Measurements from ENCODE around the gene RAB11FIP3.
A peak's percentile ranks its signal among the peaks of the same experiment; 100 is the strongest.
"Not testable (repeated sequence)": the region's sequence is repeated elsewhere in the genome, so short reads cannot be mapped to it uniquely, and the experiment has no call there.

RAB11FIP3 gene

DNA sequence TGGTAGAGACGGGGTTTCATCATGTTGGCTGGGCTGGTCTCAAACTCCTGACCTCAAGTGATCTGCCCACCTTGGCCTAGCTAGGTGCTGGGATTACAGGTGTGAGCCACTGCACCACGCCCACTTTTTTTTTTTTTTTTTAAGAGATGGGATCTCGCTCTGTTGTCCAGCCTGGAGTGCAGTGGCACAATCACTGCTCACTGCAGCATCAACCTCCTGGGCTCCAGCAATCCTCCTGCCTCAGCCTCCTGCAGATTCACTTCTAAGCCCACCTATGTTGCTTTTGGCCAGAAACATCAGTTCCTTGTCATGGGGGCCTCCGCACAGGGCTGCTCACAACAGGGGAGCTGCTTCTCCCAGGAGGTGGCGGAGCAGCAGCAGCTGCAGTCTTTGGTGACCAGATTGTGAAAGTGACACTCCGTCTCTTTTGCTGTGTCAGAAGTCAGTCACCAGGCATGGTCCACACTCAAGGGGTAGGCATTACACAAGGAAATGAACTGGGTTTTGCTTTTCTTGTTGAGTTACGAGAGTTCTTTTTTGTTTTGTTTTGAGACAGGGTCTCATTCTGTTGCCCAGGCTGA lies 32.9 kb upstream of the RAB11FIP3 start:
- no peak for DNase-seq (ENCODE audit: low read depth)

DNA sequence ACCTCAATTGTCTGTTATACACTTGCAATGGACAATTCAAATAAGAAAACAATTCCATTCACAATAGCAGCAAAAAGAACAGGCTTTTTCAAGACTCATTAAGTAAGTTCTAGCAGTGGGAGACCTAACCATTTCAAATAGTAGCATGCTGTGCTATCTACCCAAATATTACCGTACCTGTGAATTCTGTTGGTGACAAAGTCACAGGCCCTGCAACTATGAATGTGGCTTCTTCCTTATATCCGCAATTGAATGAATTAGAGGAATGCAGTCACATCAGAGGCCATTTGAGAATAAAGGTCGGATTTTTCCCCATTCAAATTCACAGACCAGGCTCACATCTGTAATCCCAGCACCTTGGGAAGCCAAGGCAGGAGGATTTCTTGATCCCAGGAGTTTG lies 29.2 kb upstream of the RAB11FIP3 start:
- no peak for DNase-seq (ENCODE audit: low read depth)

DNA sequence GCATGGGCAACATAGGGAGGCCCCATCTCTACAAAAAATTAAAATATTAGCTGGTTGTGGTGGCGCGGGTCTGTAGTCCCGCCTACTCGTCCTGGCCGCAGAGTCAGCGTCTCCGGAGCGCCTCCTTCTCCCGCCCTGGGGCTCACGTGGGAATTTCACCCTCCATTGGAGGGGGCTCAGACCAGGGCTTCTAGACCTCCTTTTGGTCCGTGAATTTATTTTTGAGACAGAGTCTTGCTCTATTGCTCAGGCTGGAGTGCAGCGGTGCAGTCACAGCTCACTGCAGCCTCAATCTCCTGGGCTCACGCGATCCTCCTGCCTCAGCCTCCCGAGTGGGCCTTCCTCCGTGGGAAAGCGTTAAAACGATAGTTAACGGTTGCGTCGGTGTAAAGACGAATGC lies 28.8 kb upstream of the RAB11FIP3 start:
- DNase-seq (ENCODE audit: low read depth) = no peak

DNA sequence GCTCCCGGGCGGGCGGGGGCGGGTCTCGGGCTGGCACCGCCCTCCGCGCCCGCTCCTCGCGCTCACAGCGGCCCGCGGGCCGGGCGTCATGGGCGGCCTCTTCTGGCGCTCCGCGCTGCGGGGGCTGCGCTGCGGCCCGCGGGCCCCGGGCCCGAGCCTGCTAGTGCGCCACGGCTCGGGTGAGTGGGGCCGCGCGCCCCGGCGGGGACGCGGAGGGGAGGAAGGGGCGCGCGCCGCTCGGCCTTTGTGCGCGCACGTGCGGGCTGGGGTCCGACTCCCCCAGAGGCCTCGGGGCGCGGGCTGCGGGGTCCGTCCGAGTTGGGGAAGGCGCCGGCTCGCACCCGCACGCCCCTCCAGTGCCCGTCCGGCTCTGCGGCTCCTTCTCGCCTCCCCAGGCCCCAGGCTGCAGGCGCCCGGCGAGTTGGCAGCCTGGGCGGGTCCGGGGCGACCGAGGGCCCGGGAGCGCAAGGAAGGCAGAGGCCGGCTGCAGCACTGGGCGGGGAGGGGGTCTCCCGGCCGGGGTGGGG lies 28.3 kb upstream of the RAB11FIP3 start, which contains the start of gene NME4:
Gene NME4 (plus strand): TSS at position 65 of the 527 bp plus-strand sequence. CDS start 24 bp downstream, at position 89.
- DNase-seq (ENCODE audit: low read depth) = no peak

DNA sequence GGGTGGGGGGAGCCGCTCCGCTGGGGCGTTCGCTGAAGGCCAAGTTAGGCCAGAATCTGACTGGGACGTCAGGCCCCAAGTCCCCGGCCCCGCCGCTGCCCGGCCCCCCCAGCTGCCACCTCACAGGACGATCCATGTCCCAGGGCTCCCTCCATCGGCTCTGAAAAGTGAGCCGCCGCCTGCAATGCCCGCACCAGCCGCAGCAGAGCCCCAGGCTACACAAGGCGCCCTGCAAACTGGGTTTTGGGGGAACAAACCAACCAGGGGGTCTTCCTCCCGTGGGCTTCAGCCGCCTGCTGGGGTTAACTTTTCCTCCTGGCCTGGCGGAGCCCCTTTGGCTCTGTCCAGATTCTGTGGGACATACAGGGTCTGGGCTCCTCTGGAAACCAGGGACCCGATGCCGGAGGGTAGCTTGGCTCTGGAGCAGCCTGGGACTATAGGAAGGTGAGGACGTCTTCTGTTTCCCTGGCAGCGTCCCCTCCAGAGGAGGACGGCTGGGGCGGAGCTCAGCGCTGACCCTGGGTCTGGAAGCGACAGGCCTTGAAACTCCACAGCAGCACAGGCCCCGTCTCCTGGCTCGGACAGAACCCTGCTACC lies 27.6 kb upstream of the RAB11FIP3 start:
- DNase-seq (ENCODE audit: low read depth) = peak; percentile 47

DNA sequence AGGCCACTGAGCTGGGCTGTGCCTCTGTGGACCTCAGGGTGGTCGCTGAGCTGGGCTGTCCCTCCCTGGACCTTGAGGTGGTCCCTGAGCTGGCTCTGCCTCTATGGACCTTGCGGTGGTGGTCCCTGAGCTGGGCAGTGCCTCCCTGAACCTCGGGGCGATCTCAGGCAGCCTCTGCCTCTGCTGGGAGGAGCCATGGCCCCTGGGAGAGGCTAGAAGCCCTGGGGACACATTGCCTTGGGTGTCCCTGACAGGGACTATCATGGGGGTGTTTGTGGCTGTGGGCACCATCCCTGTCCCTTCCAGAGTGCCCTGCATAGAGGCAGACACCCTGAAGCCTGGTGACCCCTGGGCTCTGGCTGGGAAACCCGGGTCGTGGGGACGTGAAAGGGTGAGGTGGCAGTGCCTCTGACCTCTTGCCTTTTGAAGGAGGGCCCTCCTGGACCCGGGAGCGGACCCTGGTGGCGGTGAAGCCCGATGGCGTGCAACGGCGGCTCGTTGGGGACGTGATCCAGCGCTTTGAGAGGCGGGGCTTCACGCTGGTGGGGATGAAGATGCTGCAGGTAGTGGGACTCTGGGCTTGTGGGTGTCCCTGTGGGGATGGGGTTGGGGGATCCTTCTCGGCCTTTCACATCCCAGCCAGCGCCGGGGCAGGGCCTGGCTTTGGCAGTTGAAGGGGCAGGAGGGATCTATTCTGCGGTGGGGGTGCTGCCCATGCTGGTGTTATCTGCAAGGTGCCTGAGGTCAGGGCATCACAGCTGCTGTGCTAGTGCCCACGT lies 26.7 kb upstream of the RAB11FIP3 start:
- no peak for DNase-seq (ENCODE audit: low read depth)

DNA sequence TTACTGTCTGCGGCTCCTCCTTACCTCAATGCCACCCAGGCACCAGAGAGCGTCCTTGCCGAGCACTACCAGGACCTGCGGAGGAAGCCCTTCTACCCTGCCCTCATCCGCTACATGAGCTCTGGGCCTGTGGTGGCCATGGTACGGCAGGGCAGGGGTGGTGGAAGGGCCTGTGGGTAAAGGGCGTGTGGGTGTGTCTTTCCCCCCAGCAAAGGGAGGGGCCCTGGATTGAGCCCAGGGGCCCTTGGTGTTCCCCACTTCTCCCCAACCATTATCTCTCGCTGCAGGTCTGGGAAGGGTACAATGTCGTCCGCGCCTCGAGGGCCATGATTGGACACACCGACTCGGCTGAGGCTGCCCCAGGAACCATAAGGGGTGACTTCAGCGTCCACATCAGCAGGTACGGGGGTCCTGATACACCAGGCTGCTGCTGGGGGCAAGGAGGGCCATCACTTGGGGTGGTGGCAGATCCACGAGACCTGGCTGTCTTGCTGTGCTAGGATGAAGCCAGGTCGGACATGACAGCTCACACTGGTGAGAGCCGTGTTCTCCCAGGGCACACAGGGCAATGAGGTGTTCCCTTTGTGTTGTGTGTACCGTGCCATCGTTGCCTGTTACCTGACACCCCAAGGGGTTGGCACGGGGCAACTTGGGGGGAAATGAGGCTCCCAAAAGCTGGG lies 26.0 kb upstream of the RAB11FIP3 start:
- no peak for DNase-seq (ENCODE audit: low read depth)

DNA sequence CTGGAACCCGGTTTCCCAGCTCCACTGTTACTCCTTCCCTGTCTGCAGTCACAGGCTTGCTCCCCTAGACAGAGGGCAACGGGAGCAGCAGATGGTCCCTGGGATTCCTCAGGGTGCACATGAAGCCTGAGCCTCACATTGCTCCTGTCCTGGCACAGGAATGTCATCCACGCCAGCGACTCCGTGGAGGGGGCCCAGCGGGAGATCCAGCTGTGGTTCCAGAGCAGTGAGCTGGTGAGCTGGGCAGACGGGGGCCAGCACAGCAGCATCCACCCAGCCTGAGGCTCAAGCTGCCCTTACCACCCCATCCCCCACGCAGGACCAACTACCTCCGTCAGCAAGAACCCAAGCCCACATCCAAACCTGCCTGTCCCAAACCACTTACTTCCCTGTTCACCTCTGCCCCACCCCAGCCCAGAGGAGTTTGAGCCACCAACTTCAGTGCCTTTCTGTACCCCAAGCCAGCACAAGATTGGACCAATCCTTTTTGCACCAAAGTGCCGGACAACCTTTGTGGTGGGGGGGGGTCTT lies 25.3 kb upstream of the RAB11FIP3 start:
- DNase-seq (ENCODE audit: low read depth) = no peak

DNA sequence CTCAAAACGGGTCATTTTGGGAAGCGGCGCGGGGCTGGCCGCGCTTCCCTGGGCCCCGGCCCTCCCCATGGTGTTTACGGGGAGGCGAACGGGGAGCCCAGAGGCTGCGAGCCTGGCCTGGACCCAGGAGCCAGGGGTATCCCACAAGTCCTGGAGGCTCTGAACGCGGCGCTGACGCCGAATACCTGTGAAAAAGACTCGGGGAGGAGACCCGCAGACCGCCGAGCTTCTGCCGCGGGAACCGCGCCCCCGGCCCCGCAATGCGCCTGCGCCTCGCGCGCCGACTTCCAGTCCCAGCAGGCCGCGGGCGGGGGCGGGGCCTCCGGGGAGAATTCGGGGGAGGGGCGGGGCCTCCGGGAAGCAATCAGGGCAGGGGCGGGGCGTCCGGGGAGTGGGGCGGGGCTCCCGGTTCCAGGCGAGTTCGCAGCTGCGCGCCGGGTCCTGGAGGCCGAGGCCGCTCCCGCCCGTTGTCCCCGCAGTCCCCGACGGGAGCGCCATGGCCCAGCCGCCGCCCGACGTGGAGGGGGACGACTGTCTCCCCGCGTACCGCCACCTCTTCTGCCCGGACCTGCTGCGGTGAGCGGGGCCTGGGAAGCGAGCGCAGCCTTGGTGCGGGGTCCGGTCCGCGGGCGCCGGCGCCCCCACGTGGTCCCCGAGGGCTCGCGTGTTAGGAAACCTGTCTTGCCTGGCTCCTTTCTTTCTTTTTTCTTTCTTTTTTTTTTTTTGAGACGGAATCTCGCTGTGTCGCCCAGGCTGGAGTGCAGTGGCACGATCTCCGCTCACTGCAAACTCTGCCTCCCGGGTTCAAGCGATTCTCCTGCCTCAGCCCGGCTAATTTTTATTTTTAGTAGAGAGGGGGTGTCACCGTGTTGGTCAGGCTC lies 23.7 kb upstream of the RAB11FIP3 start, which contains the start of gene DECR2:
Gene DECR2 (plus strand): TSS at position 418 of the 881 bp plus-strand sequence. CDS start 79 bp downstream, at position 497.
- peak; percentile 77 for DNase-seq (ENCODE audit: low read depth)

DNA sequence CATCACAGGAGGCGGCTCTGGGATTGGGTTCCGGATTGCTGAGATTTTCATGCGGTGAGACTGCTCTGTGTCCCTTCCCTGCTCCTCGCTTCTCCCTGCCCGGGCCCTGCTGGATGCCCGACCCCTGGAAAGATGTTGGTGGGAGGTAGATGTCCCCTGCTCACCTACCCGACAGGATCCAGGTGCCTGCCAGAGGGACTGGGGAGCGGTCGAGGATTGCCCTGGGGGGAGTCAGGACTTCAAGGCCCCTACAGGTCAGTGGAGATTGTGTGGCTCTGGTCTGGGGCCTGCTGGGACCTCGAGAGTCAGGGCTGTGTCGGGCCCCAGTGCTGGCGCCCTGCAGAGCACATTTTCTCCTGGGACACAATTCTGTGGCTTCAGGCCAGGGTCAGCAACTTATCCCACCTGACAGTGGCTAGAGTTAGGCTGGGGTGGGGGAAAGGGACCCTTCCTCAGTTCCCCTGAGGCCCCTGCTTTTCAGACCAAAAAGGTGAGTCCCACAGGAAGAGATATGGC lies 20.4 kb upstream of the RAB11FIP3 start:
- no peak for DNase-seq (ENCODE audit: low read depth)

DNA sequence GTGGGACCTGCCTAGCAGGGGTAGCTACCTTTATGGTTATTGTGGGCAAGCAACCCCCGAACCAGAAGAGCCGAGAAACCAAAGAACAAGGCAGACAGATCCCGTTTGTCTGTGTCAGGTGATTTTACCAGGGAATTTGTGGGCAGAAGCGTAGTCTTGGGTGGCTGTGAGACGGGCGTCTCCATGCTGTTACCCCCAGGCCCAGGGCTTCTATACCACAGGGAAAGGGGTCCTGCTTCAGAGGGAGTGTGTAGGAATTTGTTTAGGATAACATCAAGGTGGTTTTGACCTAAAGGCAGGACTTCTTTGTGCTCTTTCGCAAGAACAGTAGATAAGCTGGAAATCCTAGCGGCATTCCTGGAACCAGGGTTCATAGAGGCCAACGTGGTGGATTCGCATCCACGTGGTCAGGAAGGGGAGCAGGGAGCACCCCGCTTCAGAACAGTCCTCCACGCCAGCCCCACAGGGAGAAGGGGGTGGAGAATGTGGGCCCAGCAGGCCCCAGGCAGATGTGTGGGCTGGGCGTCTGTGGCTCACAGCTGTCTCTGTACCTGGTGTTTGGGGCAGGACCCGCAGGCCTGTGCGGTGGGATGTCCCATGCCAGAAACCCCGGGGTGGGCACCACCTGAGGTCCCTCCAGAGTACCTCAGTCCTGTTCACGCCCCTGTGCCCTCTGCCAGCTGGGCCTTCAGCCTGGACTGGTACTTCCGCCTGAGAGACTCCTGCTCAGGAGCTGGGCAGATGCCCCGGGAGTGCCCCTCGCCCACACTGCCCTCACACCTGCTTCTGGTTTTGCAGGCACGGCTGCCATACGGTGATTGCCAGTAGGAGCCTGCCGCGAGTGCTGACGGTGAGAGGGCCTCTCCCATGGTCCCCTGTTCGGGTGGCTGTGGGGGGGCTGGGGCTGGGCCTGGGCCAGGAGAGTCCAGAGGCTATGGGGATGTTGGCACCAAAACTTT lies 19.6 kb upstream of the RAB11FIP3 start:
- DNase-seq (ENCODE audit: low read depth) = no peak

DNA sequence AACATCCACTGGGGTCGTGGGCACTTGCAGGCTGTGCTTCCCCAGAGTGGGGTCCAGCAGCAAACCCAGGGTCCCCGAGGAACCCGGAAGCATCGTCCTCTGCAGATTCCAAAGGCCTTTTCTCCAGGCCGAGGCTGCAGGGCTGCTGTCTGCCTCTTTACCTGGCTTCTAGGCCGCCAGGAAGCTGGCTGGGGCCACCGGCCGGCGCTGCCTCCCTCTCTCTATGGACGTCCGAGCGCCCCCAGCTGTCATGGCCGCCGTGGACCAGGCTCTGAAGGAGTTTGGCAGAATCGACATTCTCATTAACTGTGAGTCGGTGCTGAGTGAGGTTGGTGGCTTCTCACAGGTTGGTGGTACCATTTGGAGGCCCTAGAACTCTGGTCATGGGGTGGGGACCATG lies 18.2 kb upstream of the RAB11FIP3 start:
- no peak for DNase-seq (ENCODE audit: low read depth)

DNA sequence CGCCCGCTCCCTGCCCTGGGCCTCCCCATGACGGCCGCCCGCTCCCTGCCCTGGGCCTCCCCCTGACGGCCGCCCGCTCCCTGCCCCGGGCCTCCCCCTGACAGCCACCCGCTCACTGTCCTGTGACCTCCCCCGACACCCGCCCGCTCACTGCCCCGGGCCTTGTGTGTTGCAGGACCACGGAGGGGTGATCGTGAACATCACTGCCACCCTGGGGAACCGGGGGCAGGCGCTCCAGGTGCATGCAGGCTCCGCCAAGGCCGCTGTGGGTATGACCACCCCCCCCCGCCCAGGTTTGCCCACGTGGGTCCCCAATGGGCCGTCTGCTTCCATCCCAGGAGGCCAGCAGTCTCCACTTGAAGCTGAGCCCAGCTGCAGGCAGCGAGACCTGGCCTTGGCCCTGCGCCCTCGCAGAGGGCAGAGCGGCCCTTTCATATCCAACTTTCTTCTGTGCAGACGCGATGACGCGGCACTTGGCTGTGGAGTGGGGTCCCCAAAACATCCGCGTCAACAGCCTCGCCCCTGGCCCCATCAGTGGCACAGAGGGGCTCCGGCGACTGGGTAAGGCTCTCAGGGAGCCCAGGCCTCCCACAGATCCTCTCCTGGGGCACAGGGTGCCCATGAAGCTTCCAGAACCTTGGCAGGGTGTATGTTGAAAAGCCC lies 14.8 kb upstream of the RAB11FIP3 start:
- no peak for DNase-seq (ENCODE audit: low read depth)

DNA sequence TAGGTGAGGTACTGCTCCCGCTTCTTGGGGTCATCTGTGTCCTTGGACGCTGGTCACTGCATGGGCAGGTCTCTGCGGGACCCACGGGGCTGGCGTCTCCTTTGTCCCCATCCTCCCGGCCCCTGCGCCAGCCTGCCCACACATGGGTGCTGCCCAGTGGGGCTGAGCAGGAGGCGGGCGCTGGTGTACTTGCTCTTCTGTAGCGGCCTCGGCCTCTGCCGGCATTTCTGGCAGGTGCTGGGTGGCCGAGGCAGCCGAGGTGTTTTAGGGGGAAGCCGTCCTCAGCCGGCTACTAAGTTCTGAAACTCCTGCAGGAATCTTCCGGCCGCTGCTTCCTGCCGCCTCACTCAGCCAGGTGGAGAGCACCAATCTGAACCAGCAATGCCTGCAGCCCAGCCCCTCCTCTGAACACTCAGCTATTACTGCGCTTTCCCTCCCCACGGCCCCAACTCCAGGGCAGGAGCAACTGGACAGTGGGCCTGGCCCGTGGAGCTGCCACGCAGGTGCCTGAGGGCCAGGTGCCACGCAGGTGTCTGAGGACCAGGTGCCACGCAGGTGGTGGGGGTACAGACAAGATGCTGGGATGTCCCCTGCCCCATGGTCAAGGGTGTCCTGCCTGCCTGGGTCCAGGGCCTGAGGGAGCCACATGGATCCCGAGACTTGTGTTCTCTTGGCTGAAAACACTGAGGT lies 13.7 kb upstream of the RAB11FIP3 start:
- no peak for DNase-seq (ENCODE audit: low read depth)

DNA sequence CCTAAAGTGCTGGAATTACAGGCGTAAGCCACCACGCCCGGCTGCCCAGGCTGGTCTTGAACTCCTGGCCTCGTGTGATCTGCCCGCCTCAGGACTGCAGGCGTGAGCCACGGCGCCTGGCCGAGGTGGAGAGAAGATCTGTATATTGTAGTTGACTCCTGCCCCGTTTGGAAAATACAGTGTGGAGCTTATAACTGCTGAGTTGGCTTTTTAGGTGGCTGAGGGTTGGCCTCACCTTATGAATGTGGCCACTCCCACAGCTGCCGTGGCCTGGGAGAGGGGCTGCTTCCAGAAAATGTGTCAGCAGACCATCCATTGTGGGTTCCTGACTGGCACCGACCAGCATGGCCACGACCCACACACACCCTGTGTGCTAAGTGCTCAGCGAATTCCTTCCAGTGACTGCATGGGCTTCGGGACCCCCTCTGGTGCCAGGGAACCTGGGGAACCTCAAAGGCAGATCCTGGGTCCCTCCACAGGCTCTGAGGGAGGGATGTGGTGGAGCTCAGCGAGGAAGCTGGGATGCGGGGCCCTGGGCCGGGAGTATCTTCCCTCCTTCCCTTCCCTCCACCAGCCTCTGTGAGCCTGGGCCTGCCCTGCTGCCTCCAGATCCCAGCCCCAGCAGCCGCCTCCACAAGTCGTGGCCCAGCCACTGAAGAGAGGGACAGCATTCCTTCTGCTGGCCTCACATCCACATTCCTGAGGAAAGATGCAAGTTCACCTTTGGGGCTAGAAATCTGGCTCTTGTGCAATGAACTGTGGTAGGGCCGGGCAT lies 10.9 kb upstream of the RAB11FIP3 start:
- no peak for DNase-seq (ENCODE audit: low read depth)

DNA sequence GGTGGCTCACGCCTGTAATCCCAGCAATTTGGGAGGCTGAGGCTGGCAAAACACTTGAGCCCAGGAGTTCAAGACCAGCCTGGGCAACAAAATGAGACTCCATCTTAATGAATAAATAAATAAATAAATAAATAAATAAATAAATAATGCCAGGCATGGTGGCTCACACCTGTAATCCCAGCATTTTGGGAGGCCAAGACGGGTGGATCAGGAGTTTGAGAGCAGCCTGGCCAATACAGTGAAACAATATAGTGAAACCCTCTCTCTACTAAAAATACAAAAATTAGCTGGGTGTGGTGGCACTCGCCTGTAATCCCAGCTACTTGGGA lies 10.3 kb upstream of the RAB11FIP3 start:
- DNase-seq (ENCODE audit: low read depth) = not testable (repeated sequence)

DNA sequence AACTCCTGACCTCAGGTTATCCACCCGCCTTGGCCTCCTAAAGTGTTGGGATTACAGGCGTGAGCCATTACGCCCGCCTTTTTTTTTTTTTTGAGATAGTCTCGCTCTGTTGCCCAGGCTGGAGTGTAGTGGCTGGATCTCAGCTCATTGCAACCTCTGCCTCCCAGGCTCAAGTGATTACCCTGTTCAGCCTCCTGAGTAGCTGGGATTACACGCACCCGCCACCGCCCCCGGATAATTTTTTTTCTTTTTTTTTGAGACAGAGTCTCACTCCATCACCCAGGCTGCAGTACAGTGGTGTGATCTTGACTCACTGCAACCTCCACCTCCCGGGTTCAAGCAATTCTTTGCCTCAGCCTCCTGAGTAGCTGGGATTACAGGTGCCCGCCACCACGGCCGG lies 3.3 kb upstream of the RAB11FIP3 start:
- DNase-seq (ENCODE audit: low read depth) = not testable (repeated sequence)
